HepG2 (cell line): ENCODE data around the gene OBI1. TPM values are rescaled to one million over a fixed set of nuclear protein-coding genes. Genes with fewer than 3 reads are reported as not detected.

Experiments
- ATAC-seq: fragments of 200-7000 bp; cut with Tn5 transposase; 3 replicates; pipeline ENCODE4 v1.9.1; 2020; ENCODE audit warnings: mild to moderate bottlenecking, moderate library complexity
- BruUV-seq: library from RNA; stranded (reverse); fragments of 400-500 nt; replicated peaks from 2 replicates; lab custom pipeline; 2021; lab: Mats Ljungman, UMichigan
- CTCF ChIA-PET: fragments of 300-600 bp; formaldehyde crosslinking; extraction: SDS; loops from one replicate; lab custom pipeline; 2021; ENCODE audit warnings: low total read pairs, inconsistent platforms, low intra/inter-chr PET ratio; lab: Yijun Ruan, JAX
- POLR2A ChIA-PET: fragments of 350-600 bp; sonication (Branson Sonifier 250); formaldehyde crosslinking; loops from one replicate; lab custom pipeline; 2020; ENCODE audit warnings: antibody characterized with exemption, inconsistent platforms; lab: Yijun Ruan, JAX
- DNase-seq: peaks from one replicate; pipeline ENCODE4 v3.0.0-alpha.2; 2015; ENCODE audit warnings: low spot score
- FAIRE-seq: peaks from 3 replicates; lab custom pipeline; 2011; peaks lifted over from hg19 to GRCh38; lab: Jason Lieb, UNC
- H2AFZ ChIP-seq: one replicate; pipeline ENCODE4 v1.6.1; 2011; ENCODE audit warnings: low read length, inconsistent platforms
- H3K27ac ChIP-seq: fragments of 300-600 bp; 3 replicates; pipeline ENCODE4 v1.8.0; 2011; ENCODE audit warnings: mixed run types, mild to moderate bottlenecking, mixed read lengths, low read length, inconsistent platforms; ENCODE audit not compliant: insufficient read depth; ENCODE audit errors: extremely low read length
- H3K27me3 ChIP-seq, 2 experiments: fragments of 200-600 bp in 1 of 2; 2 replicates in 1 of 2; 3 replicates in 1 of 2; pipeline versions ENCODE4 v1.6.0 to v1.8.0; 2011; ENCODE audit warnings: low read length in 2 of 2, mild to moderate bottlenecking in 2 of 2, moderate library complexity in 2 of 2, inconsistent platforms in 1 of 2; ENCODE audit not compliant: insufficient read depth in 2 of 2, control insufficient read depth in 1 of 2
- H3K36me3 ChIP-seq, 2 experiments: fragments of 200-600 bp in 1 of 2; replicated peaks in 1 of 2; 2 replicates in 1 of 2; 3 replicates in 1 of 2; pipeline versions ENCODE4 v1.5.1 to v1.8.0; 2011; ENCODE audit warnings: low read length in 2 of 2, inconsistent platforms in 1 of 2; ENCODE audit not compliant: insufficient read depth in 2 of 2, control insufficient read depth in 1 of 2
- H3K4me1 ChIP-seq: 2 replicates; pipeline ENCODE4 v1.5.1; 2012; ENCODE audit warnings: low read length, inconsistent platforms; ENCODE audit not compliant: insufficient read depth
- H3K4me2 ChIP-seq: 2 replicates; pipeline ENCODE4 v1.6.0; 2011; ENCODE audit warnings: low read depth, low read length, inconsistent platforms
- H3K4me3 ChIP-seq, 3 experiments: fragments of 200-600 bp in 1 of 3; sonication (generic), shearing (Covaris generic) in 1 of 3; replicated peaks in 1 of 3; 2 replicates each; pipeline ENCODE4 v1.5.1; 2011 to 2016; ENCODE audit warnings: low read length in 3 of 3, inconsistent platforms in 2 of 3, low read depth in 2 of 3, mild to moderate bottlenecking in 2 of 3, control low read depth in 1 of 3, mixed read lengths in 1 of 3; ENCODE audit not compliant: insufficient read depth in 1 of 3
- H3K79me2 ChIP-seq: one replicate; pipeline ENCODE4 v1.6.1; 2011; ENCODE audit warnings: low read length, inconsistent platforms; ENCODE audit not compliant: insufficient read depth
- H3K9ac ChIP-seq: 2 replicates; pipeline ENCODE4 v1.6.0; 2011; ENCODE audit warnings: mild to moderate bottlenecking, low read depth, low read length, inconsistent platforms; ENCODE audit not compliant: insufficient read depth
- H3K9me3 ChIP-seq: 2 replicates; pipeline ENCODE4 v1.5.1; 2012; ENCODE audit warnings: mild to moderate bottlenecking, low read length
- H4K20me1 ChIP-seq: 2 replicates; pipeline ENCODE4 v1.6.0; 2011; ENCODE audit warnings: inconsistent platforms, mild to moderate bottlenecking, low read length, moderate library complexity; ENCODE audit not compliant: insufficient read depth
- CENPT ChIP-seq: sonication (generic); formaldehyde crosslinking; IDR thresholded peaks from 2 replicates; pipeline ENCODE4 v1.8.0; 2022; ENCODE audit warnings: low read depth, mild to moderate bottlenecking, moderate library complexity, missing genetic modification reagents
- SRF ChIP-seq: IDR thresholded peaks from 2 replicates; pipeline ENCODE4 v1.6.1; 2011; ENCODE audit warnings: mild to moderate bottlenecking, low read depth, low read length, moderate library complexity
- TAF1 ChIP-seq: sonication (generic); formaldehyde crosslinking; IDR thresholded peaks from 2 replicates; pipeline ENCODE4 v1.4.0; 2020; ENCODE audit warnings: missing genetic modification reagents
- TMF1 ChIP-seq: sonication (generic); formaldehyde crosslinking; IDR thresholded peaks from 2 replicates; pipeline ENCODE4 v1.8.1; 2022; ENCODE audit warnings: low read depth, missing genetic modification reagents
- ZNF629 ChIP-seq: sonication (generic); formaldehyde crosslinking; conservative IDR thresholded peaks from 2 replicates; pipeline ENCODE4 v1.5.0; 2020; ENCODE audit warnings: missing genetic modification reagents
- WGBS: methylation state at CpG from one replicate; pipeline ENCODE4 v1.1.6; 2017; ENCODE audit warnings: low lambda C conversion rate; 5-methylcytosine and 5-hydroxymethylcytosine counted together
- in situ Hi-C: cut with HindIII; loops from 2 replicates; pipeline ENCODE4 v1.10.0; 2017; ENCODE audit warnings: low pct_unique_long_range_greater_than_20kb; ENCODE audit not compliant: extremely low pct_ligation_motif_present
- intact Hi-C: fragments of 100-400 bp; cut with micrococcal nuclease; formaldehyde crosslinking; loops from one replicate; pipeline ENCODE4 v1.10.0; 2022; ENCODE audit not compliant: unreplicated experiment
- polyA plus RNA-seq, 8 experiments: library from polyadenylated mRNA; depleted of rRNA in 3 of 8; stranded (reverse) in 7 of 8; unstranded in 1 of 8; fragments of >200 nt; fragmentation: Illumina TruSeq in 4 of 8; extraction: Trizol in 4 of 8; gene quantifications; 2 replicates each; pipeline versions ENCODE4 v1.2.1 to v1.2.3, GENCODE V29; 2011 to 2016; ENCODE audit warnings: low read depth in 4 of 8, missing spikeins in 1 of 8, mixed read lengths in 1 of 8; ENCODE audit not compliant: insufficient read depth in 1 of 8
- total RNA-seq, 5 experiments: library from RNA; depleted of rRNA; stranded (reverse); fragments of >200 nt; fragmentation: Illumina TruSeq; extraction: Trizol; gene quantifications; 2 replicates each; pipeline ENCODE4 v1.2.3, GENCODE V29; 2016; ENCODE audit warnings: low read depth in 1 of 5

OBI1 gene
- total and polyA plus RNA-seq, 2 of the 13 experiments (the other 11 are each of a cell fraction or from before 2014, with no cell fraction given): 7.8 to 23.5 TPM

DNA sequence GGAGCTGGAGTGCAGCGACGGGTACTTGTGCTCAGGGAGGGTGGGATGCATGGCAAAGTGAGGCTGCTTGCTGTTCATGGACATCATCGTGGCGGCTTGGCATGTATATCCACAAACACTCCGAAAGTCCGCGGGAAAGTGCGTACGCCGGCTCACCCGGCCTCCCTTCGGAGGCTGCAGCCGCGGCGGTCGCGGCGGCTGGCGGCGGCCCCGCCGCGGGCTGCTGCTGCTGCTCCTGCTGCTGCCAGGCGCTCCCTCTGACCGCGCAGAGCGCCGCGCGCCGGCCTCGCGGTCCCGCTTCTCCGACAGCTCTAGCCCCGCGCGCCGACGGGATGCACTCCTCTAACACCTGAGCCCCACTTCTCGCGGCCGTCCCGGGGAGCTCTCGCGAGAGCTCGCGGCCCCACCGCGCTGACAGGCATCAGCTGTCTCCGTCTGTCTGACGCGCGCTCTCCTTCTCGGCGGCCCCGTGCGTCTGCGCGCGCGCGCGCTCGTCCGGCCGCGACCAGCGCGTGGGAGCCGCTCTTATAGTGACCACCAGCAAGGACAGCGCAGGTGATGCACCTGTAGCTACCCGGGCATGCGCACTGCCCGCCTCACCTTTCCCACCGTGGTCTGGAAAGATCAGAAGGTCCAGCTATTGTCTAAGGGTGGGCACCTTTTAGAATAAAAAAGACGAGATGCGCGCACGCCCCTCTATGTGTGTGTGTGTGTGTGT is 55.6 kb downstream of the OBI1 start, which contains the start of gene POU4F1 (continued):
- TF ChIP-seq TAF1 (CRISPR knock-in tag): no peak; the same call in 1 of the 2 replicates

DNA sequence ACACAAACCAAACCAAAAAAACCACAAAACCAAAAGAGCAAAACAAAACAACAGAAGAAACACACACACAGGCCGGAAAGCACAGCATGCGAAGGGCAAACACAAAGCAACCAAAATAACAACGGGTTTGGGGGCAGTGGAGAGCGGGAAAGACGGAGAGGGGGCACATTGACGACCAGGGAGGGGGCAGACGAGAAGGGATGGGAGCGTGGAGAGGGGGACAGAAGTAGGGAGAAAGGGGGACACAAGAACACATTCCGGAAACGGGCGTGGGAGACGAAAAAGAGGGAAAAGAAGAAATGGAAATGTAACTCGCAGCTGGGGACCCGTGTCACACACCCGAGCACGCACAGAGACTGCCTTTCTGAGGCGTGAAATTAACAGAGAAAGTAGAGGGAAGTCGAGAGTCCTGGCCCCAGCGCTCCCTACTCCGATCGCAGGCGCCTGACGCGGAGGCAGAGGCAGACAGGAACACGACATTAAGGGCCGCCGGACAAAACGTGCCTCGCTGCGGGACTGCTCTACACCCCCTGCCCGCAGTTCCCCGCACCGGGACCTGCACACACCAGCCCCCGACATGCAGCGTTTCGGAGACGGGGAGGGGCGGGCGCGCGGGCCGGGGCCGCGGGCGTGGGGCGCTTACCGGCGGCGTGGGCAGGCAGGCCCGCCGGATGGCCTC is 56.3 kb downstream of the OBI1 start:
- peak overlapping the region; percentile 47; the same call in 1 of the 2 replicates for H3K9ac ChIP-seq
- H3K27me3 ChIP-seq: peaks cover 2 to 53% of the 10 kb centered on the region in 2 experiments
- no peaks in the 10 kb centered on the region for H3K36me3 ChIP-seq
- peaks cover 29% of the 10 kb centered on the region for H3K4me1 ChIP-seq
- FAIRE-seq: no peak
- no peaks in the 10 kb centered on the region for H3K79me2 ChIP-seq
- H3K27ac ChIP-seq: no peak overlapping the region
- no TSS peak for BruUV-seq
- H3K9me3 ChIP-seq: no peaks in the 10 kb centered on the region
- 46% methylated on average over 22 of the region's 51 CpGs for WGBS
- CTCF ChIA-PET: no interaction called here
- intact Hi-C loops: loop anchor here (1.0 kb wide), 1 partner anchor 57 kb away; the partner anchor contains the start of gene OBI1
- peak overlapping the region; percentile 72 for H3K4me2 ChIP-seq
- TF ChIP-seq SRF (no peak), ZNF629 (CRISPR knock-in tag) (no peak), CENPT (peak; percentile 14; the same call in 1 of the 2 replicates), TMF1 (CRISPR knock-in tag) (peak; percentile 12; the same call in 1 of the 2 replicates)
- TF ChIP-seq, all 625 proteins: peak for 2
- in situ Hi-C loops: no loop called here
- DNase-seq (no peak), ATAC-seq (peak; percentile 8)
- Histone ChIP-seq H3K4me3 (peak overlapping the region; percentile 55 to 71 (median 69)), H4K20me1 (no peaks in the 10 kb centered on the region), H2AFZ (no peak overlapping the region)
- POLR2A ChIA-PET: interaction anchor here (0.9 kb wide), 1 partner anchor 57 kb away, joined by 4 read pairs; no protein-coding TSS in a partner anchor
